ENCODE measurements around the gene TTC28.

Gene TTC28

GRCh38 chr22:28360939-28361338 is 318.7 kb downstream of the TTC28 start:
- Mint-ChIP-seq H3K9me3 (peaks cover 41% of the 10 kb centered on the region), H3K27ac (no peak overlapping the region), H3K4me1 (peaks cover 5% of the 10 kb centered on the region), H3K4me3 (no peak overlapping the region), H3K27me3 (ENCODE audit: low read depth, poor library complexity) (no peaks in the 10 kb centered on the region), H3K36me3 (ENCODE audit: low read depth) (peaks cover 45% of the 10 kb centered on the region)
- TF ChIP-seq CTCF (IDR thresholded peaks at IDR 0.05), result no peak
- DNase-seq, result no peak

GRCh38 chr22:28358312-28358711 is 321.3 kb downstream of the TTC28 start:
- peaks cover 25% of the 10 kb centered on the region for H3K9me3 Mint-ChIP-seq

GRCh38 chr22:28357193-28357592 is 322.4 kb downstream of the TTC28 start:
- H3K4me3 Mint-ChIP-seq, result no peak overlapping the region
- peaks cover 14% of the 10 kb centered on the region for H3K9me3 Mint-ChIP-seq
- H3K36me3 Mint-ChIP-seq (ENCODE audit: low read depth), result peaks cover 14% of the 10 kb centered on the region
- H3K27me3 Mint-ChIP-seq (ENCODE audit: low read depth, poor library complexity), result no peaks in the 10 kb centered on the region
- H3K27ac Mint-ChIP-seq, result no peak overlapping the region
- H3K4me1 Mint-ChIP-seq, result peaks cover 5% of the 10 kb centered on the region
- no peak for TF ChIP-seq CTCF (IDR thresholded peaks at IDR 0.05)
- no peak for DNase-seq

More at GRCh38 chr22:28358312-28358711, 321.3 kb downstream of the TTC28 start:
- no peak for TF ChIP-seq CTCF (IDR thresholded peaks at IDR 0.05)
- no peak overlapping the region for H3K27ac Mint-ChIP-seq
- DNase-seq, result no peak
- peaks cover 5% of the 10 kb centered on the region for H3K4me1 Mint-ChIP-seq
- peaks cover 25% of the 10 kb centered on the region for H3K36me3 Mint-ChIP-seq (ENCODE audit: low read depth)
- H3K27me3 Mint-ChIP-seq (ENCODE audit: low read depth, poor library complexity), result no peaks in the 10 kb centered on the region
- no peak overlapping the region for H3K4me3 Mint-ChIP-seq

GRCh38 chr22:28351476-28351875 is 328.2 kb downstream of the TTC28 start:
- H3K9me3 Mint-ChIP-seq, result no peaks in the 10 kb centered on the region
- peaks cover 3% of the 10 kb centered on the region for H3K36me3 Mint-ChIP-seq (ENCODE audit: low read depth)
- no peak overlapping the region for H3K4me3 Mint-ChIP-seq
- H3K4me1 Mint-ChIP-seq, result no peaks in the 10 kb centered on the region
- no peaks in the 10 kb centered on the region for H3K27me3 Mint-ChIP-seq (ENCODE audit: low read depth, poor library complexity)
- DNase-seq, result no peak
- H3K27ac Mint-ChIP-seq, result no peak overlapping the region
- TF ChIP-seq CTCF (IDR thresholded peaks at IDR 0.05), result no peak

- DNase-seq, result no peak
- Mint-ChIP-seq H3K27ac (no peak overlapping the region), H3K4me3 (no peak overlapping the region), H3K27me3 (ENCODE audit: low read depth, poor library complexity) (no peaks in the 10 kb centered on the region), H3K9me3 (no peaks in the 10 kb centered on the region), H3K4me1 (peaks cover 14% of the 10 kb centered on the region), H3K36me3 (ENCODE audit: low read depth) (peaks cover 4% of the 10 kb centered on the region)
- no peak for TF ChIP-seq CTCF (IDR thresholded peaks at IDR 0.05)
These were observed 330.7 kb downstream of the TTC28 start for GRCh38 chr22:28348613-28349609.
